ENCODE measurements around the gene MANF.
A peak's percentile ranks its signal among the peaks of the same experiment; 100 is the strongest.

DNA sequence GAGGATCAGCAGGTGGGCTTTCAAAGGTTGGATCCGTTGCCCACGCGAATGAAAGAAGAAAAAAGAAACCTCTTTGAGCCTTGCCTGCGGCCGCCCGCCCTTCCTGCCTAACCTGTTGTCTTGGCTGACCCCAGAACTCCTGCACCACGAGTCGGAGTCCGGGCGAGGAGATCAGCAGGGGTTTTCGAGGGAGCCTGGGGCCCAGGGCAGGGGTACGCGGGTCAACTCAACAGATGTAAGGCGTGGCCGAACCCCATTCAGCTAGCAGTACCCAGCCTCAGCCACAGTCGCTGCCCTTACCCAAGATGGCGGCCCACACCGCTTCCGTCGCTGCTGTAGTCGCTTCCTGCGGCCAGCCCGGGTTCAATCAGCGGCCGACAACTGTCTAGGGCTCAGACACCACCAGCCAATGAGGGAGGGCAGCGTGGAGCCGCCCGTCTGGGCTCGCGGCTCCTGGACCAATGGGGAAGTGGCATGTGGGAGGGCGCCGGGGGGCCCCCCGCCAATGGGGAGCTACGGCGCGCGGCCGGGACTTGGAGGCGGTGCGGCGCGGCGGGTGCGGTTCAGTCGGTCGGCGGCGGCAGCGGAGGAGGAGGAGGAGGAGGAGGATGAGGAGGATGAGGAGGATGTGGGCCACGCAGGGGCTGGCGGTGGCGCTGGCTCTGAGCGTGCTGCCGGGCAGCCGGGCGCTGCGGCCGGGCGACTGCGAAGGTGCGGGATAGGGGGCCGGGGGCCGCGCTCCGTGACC is at the start of gene MANF:
- peak; percentile 52 for TF ChIP-seq POLR2A (IDR thresholded peaks at IDR 0.05)
- TF ChIP-seq, protein P1, sequence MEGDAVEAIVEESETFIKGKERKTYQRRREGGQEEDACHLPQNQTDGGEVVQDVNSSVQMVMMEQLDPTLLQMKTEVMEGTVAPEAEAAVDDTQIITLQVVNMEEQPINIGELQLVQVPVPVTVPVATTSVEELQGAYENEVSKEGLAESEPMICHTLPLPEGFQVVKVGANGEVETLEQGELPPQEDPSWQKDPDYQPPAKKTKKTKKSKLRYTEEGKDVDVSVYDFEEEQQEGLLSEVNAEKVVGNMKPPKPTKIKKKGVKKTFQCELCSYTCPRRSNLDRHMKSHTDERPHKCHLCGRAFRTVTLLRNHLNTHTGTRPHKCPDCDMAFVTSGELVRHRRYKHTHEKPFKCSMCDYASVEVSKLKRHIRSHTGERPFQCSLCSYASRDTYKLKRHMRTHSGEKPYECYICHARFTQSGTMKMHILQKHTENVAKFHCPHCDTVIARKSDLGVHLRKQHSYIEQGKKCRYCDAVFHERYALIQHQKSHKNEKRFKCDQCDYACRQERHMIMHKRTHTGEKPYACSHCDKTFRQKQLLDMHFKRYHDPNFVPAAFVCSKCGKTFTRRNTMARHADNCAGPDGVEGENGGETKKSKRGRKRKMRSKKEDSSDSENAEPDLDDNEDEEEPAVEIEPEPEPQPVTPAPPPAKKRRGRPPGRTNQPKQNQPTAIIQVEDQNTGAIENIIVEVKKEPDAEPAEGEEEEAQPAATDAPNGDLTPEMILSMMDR (IDR thresholded peaks at IDR 0.05) = peak; percentile 43 to 52 (median 44)
- peak; percentile 70 to 85 (median 72) for TF ChIP-seq POLR2AphosphoS5 (IDR thresholded peaks at IDR 0.05)
